ENCODE results near the gene RBBP8NL. TPM values are rescaled to one million over a fixed set of nuclear protein-coding genes. Genes with fewer than 3 reads are reported as not detected.

The RBBP8NL gene
- polyA plus RNA-seq, 1 donor (not counting 4 experiments of a cell fraction or from before 2014, with no cell fraction given): 0.13 TPM

DNA sequence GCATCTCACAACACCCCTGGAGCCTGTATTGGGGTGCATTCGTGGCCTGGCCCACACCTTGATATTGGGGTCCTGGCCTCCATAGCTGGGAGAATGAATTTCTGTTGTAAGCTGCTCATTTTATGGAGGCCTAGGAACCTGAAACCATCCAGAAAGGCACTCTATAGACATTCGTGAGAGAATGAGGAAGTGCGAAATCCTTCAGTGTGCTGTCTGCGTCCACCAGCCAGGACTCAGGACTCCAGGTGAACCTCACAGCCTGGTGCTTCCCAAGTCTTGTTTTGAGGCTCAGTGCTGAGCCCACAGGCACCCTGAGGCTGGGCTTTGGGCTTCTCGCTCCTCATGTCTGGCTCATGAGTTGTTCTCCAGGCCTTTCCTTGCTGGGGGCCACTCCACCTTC is 11.9 kb upstream of the RBBP8NL start:
- Histone ChIP-seq H3K36me3 (ENCODE audit: control insufficient read depth in 2 of 2, extremely low read depth in 1 of 2, insufficient read depth in 2 of 2, low read length in 2 of 2) (no peaks in the 10 kb centered on the region), H3K4me1 (ENCODE audit: control insufficient read depth, extremely low read depth, insufficient read depth, low read length) (no peaks in the 10 kb centered on the region), H3K9me1 (ENCODE audit: control insufficient read depth, extremely low read depth, insufficient read depth, low read length) (no peaks in the 10 kb centered on the region), H3K4me2 (ENCODE audit: control insufficient read depth, extremely low read depth, insufficient read depth, low read depth, low read length) (no peak overlapping the region), H2AFZ (ENCODE audit: control insufficient read depth, low read length) (no peak overlapping the region), H3K4me3 (ENCODE audit: control insufficient read depth in 2 of 3, extremely low read depth in 1 of 3, insufficient read depth in 2 of 3, low read depth in 1 of 3, low read length in 3 of 3) (no peak overlapping the region), H3K79me2 (ENCODE audit: control insufficient read depth, insufficient read depth, low read length) (no peaks in the 10 kb centered on the region), H3K9ac (ENCODE audit: control insufficient read depth, extremely low read depth, insufficient read depth, low read length) (no peak overlapping the region), H3K27me3 (ENCODE audit: control insufficient read depth, extremely low read depth, insufficient read depth, low read length) (peaks cover 37% of the 10 kb centered on the region), H3K9me3 (ENCODE audit: control insufficient read depth, low read depth, low read length) (no peaks in the 10 kb centered on the region), H3K27ac (ENCODE audit: control insufficient read depth, insufficient read depth, low read length) (no peak overlapping the region), H4K20me1 (ENCODE audit: control insufficient read depth, extremely low read depth, insufficient read depth, low read length) (no peaks in the 10 kb centered on the region)
- TF ChIP-seq EZH2 (IDR thresholded peaks at IDR 0.05; ENCODE audit: low read length): no peak
- TF ChIP-seq, protein P1, sequence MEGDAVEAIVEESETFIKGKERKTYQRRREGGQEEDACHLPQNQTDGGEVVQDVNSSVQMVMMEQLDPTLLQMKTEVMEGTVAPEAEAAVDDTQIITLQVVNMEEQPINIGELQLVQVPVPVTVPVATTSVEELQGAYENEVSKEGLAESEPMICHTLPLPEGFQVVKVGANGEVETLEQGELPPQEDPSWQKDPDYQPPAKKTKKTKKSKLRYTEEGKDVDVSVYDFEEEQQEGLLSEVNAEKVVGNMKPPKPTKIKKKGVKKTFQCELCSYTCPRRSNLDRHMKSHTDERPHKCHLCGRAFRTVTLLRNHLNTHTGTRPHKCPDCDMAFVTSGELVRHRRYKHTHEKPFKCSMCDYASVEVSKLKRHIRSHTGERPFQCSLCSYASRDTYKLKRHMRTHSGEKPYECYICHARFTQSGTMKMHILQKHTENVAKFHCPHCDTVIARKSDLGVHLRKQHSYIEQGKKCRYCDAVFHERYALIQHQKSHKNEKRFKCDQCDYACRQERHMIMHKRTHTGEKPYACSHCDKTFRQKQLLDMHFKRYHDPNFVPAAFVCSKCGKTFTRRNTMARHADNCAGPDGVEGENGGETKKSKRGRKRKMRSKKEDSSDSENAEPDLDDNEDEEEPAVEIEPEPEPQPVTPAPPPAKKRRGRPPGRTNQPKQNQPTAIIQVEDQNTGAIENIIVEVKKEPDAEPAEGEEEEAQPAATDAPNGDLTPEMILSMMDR (optimal IDR thresholded peaks at IDR 0.05 in 1 of 3, IDR thresholded peaks at IDR 0.05 in 1 of 3, conservative IDR thresholded peaks at IDR 0.05 in 1 of 3; ENCODE audit: extremely low read depth in 1 of 3, insufficient read depth in 2 of 3, low read length in 3 of 3): no peak
- DNase-seq (ENCODE audit: low read depth, low spot score) (no peak), FAIRE-seq (no peak)
- dilution Hi-C loops (cut with MboI; ENCODE audit: extremely low pct_ligation_motif_present, low sequenced_read_pairs): loop anchor here (25.0 kb wide), 1 partner anchor 98 kb away; no protein-coding TSS in a partner anchor

DNA sequence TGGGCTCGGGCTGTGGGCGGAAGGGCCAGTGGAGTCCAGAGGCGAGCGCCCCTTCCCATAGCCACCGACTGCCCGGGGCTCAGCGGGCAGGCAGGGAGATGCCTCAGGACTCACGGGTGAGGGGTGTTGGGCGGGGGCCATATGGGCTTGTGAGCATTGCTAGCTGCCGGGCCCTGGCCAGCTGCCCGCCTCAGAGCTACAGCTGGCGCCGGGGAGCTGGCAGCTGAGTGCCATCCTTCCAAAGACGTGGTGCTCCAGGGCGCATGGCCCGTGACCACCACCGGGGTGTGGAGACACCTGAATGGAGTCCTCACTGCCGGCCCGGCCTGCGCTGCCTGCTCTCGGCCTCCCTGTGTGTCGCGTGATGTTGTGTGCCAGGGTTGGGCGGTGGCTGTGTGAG is 10.6 kb upstream of the RBBP8NL start:
- H3K79me2 ChIP-seq (ENCODE audit: control insufficient read depth, insufficient read depth, low read length): no peaks in the 10 kb centered on the region
- H3K4me2 ChIP-seq (ENCODE audit: control insufficient read depth, extremely low read depth, insufficient read depth, low read depth, low read length): no peak overlapping the region
- no peaks in the 10 kb centered on the region for H3K36me3 ChIP-seq (ENCODE audit: control insufficient read depth in 2 of 2, extremely low read depth in 1 of 2, insufficient read depth in 2 of 2, low read length in 2 of 2)
- no peaks in the 10 kb centered on the region for H3K9me3 ChIP-seq (ENCODE audit: control insufficient read depth, low read depth, low read length)
- H4K20me1 ChIP-seq (ENCODE audit: control insufficient read depth, extremely low read depth, insufficient read depth, low read length): no peaks in the 10 kb centered on the region
- TF ChIP-seq, protein P1 (optimal IDR thresholded peaks at IDR 0.05 in 1 of 3, IDR thresholded peaks at IDR 0.05 in 1 of 3, conservative IDR thresholded peaks at IDR 0.05 in 1 of 3; ENCODE audit: extremely low read depth in 1 of 3, insufficient read depth in 2 of 3, low read length in 3 of 3): no peak
- no peak for TF ChIP-seq EZH2 (IDR thresholded peaks at IDR 0.05; ENCODE audit: low read length)
- no peak overlapping the region for H3K27ac ChIP-seq (ENCODE audit: control insufficient read depth, insufficient read depth, low read length)
- FAIRE-seq: no peak
- peaks cover 38% of the 10 kb centered on the region for H3K27me3 ChIP-seq (ENCODE audit: control insufficient read depth, extremely low read depth, insufficient read depth, low read length)
- no peaks in the 10 kb centered on the region for H3K9me1 ChIP-seq (ENCODE audit: control insufficient read depth, extremely low read depth, insufficient read depth, low read length)
- DNase-seq (ENCODE audit: low read depth, low spot score): no peak
- no peak overlapping the region for H3K4me3 ChIP-seq (ENCODE audit: control insufficient read depth in 2 of 3, extremely low read depth in 1 of 3, insufficient read depth in 2 of 3, low read depth in 1 of 3, low read length in 3 of 3)
- dilution Hi-C loops (cut with MboI; ENCODE audit: extremely low pct_ligation_motif_present, low sequenced_read_pairs): loop anchor here (25.0 kb wide), 1 partner anchor 99 kb away; no protein-coding TSS in a partner anchor
- H3K4me1 ChIP-seq (ENCODE audit: control insufficient read depth, extremely low read depth, insufficient read depth, low read length): no peaks in the 10 kb centered on the region
- H3K9ac ChIP-seq (ENCODE audit: control insufficient read depth, extremely low read depth, insufficient read depth, low read length): no peak overlapping the region
- no peak overlapping the region for H2AFZ ChIP-seq (ENCODE audit: control insufficient read depth, low read length)
